Central memory CD4-positive, alpha-beta T cell (primary cell): ENCODE data around the gene THSD7B.
"Not testable (repeated sequence)": the region's sequence is repeated elsewhere in the genome, so short reads cannot be mapped to it uniquely, and the experiment has no call there.

Experiments used
- DNase-seq: peaks from one replicate; pipeline ENCODE4 v3.0.0; 2022

THSD7B gene

DNA sequence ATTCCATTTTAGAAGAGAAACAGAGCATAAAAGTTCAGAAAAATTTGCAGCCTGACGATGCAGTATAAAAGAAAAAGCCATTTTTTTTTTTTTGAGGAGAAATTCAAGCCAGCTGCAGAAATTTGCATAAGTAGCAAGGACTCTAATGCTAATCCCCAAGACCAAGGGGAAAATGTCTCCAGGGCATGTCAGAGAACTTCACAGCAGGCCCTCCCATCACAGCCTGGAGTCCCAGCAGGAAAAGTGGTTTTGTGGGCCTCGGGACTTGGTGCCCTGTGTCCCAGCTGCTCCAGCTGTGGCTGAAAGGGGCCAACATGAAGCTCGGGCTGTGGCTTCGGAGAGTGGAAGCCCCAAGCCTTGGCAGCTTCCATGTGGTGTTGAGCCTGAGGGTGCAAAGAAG lies 873.6 kb downstream of the THSD7B start:
- no peak for DNase-seq

DNA sequence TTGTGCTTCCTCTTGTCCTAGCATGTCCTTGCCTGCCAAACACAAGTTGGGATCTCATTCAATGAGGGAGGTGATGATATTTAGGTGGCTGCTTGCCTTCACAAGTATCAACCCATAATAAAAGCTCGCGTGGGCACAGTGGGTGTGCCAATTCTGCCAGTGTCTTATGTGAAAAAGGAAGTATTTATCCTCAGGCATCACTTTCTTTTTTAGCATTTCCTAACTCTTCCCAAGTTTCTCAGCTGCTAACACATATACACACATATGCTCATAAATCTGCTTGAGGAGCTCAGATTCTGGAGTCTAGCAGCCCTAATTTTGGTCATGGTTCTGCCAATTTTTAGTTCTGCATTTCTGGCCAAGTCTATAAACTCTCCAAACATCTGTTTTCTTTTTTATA lies 879.4 kb downstream of the THSD7B start:
- DNase-seq: no peak

DNA sequence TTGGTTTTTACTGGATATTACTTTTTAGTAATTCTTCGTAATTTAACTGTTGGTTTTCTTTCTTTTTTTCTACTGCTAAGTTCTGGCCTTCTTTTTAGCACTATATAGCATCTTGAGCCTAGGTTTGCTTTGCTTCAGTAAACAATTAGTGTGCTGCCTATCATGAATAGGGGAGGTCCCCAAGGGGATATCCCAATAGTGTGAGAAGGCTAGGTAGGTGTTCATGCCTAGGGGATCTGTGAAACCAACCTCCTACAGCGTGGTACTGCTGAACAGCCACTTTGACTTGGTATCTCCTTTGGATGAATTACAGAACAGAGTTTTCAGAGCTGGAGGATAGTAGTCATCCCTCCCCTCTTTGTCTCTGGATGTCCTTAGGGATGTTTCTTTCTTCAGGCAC lies 888.7 kb downstream of the THSD7B start:
- no peak for DNase-seq

DNA sequence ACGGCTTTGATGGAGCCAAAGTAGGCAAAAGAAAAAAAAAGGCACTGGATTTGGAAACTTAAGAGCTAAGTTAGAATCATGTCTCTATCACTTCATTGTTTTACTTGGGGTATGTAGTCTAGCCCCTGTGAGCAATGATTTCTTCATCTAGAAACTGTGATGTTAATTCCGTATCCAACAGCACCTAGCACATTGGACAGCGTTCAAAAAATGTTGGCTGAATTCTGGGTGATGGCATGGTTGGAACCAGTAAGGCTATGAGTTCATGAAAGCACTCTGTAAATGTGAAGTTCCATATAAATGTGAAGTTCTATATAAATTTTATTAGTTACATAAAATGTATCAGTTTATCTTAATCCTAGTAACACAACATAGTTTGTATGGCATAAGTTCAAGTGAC lies 890.5 kb downstream of the THSD7B start:
- no peak for DNase-seq

DNA sequence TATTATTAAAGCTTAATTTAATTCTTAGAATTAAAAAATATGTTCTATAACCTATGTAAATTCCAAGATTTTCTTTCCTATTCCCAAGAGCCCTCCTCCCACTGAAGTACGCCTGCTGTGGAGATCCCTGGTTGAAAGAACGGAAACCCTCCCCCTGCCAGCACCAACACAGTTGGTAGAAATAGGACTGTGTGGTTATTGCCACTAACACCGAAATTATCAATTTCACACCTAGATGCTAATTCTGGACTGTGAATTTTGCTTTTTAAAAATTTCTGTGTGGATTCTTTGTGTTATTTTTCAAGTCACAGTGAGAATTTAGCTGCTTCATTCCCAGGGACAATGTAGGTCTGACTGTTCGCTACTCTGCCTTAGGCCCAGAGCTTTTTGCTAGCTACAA lies 893.1 kb downstream of the THSD7B start:
- DNase-seq: no peak

DNA sequence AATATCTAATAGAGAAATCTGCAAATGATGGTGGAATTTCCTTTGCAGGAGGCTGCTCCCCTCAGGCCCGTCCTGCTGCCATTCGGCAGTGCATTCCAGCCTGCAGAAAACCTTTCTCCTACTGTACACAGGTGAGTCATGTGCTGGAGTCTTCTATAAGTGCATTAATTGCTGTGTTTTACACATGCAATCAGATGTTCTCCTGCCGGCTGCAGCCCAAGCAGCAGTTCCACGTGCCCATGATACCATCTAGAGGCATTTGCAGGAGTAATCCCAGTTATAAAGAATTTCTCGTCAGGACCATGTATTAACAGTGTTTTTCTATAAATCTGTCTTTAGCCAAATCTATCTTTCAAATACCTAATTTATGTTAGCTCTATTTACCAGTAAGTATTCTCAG lies 894.3 kb downstream of the THSD7B start:
- no peak for DNase-seq

DNA sequence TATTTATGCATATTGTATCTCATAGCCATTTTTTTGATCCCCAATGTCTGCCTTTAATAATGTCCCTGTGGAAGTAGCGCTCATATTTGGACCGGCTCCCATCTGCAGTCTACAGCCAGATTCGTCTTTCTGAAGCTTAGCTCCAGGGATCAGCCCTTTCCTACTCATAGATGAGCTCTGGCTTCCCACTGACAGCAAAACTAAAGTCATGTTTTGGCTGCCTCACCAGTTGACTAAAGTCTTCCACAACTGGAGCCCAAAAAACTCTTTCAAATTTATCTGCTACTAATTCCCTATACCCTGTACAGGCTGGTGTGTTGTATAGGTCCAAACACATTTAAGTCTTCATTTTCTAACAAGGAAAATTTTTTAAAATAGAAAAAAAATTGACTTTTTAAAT lies 904.8 kb downstream of the THSD7B start:
- no peak for DNase-seq

DNA sequence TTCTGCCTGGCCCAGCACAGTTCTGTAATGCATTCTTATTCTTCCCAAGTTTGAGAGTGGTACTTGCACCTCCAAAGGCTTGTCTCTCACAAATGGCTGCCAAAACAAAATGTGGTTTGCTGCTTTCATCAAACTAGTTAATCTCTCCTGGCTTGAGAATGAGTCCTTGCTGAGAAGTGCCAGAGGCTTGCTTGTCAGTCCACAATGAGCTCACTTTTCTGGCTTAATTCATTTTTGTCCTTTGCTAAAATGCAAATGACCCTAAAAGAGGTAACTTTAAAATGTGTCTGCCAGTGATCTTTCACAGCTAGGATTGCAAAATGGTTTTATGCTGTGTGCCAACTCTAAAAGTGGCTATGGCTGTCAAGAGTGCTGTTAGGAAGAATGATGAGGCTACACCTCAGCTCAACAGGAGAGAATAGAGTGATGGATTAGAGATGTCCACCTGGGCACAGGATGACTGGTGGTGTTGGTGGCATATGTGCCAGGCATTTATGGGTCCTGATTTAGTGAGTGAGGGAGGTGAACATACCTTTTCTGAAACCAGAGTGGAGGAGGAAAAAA lies 907.7 kb downstream of the THSD7B start:
- DNase-seq: no peak

DNA sequence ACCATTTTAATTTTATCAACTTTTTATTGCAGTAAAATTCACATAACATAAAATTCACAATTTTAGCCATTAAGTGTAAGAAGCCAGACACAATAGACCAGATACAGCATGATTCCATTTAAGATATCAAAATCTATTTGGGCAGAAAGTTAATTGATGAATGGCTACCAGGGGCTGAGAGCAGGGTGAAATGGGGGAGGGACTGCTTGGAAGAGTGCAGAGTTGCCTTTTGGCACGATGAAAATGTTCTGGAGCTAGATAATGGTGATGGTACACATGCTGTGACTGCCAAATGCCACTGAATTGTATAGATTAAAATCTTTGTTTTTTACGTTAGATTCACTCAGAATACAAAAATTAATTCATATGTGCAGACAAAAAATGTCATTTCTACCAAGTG lies 909.6 kb downstream of the THSD7B start:
- DNase-seq: no peak

DNA sequence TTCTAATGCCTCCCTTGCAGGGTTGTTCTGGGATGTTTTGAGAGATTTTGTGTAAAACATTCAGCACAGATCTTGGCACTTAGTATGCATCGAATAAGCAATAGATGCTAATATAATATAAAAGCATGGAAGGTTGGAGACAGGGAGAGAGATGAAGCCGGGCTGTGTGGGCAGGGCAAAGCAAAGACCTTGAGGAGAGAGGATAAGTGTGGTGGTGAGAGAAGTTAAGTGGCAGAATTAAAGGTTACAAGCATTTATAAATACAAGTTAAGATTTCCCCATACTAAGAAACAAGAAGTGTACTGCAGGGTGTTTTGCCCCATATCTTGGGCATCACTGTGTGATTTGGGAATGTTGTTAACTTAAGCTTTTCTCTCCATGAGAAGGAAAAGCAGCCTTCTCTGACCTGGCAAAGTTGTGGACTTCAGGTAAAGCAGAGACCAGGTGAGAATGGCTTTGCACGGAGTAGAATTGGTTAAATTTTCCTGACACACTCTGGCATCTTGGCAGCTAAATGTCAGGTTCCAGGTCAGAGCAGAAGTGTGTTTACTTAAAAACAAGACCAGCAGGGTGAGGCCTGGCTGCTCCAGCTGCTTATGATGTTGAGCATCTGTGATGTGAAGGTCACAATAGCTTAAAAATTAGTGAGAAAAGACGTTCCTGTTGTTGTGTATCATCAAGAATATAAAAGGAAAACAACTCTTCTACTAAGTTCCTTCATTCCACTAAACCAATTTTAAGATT lies 910.4 kb downstream of the THSD7B start:
- DNase-seq: no peak

DNA sequence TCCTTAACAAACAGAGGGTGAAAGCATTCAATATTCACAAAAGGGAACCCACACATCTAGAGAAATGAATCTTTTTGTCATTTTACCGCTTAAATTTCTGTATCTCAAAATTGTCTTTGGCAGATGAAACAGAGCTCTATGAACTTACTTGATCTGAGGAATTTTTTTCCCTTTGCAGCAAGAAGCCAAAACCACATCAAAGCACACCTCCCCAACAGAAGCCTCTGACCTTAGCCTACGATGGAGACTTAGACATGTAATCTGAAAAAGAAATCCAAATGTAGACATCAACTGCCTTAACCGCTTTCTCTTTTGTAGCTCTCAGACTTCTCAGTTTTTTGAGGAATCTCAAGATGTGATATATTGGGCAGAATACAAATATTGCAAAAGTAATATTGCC lies 911.0 kb downstream of the THSD7B start:
- no peak for DNase-seq

DNA sequence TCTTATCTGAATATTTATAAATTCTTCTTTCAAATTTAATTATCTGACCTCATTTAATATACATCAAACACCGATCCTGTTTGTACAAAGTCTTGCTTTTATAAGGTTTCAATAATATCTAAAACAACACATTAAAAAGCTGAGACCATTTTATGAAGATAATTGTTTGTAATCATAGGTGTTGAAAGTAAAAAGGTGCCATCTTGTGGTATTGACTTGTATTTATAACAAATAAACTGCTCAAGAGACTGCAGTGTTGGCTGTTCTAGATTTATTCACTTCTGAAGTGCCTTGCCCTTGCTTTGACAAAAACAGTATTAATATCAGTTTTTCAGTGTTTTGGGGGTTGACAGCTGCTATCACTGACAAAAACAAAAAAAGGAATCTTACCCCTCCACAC lies 912.1 kb downstream of the THSD7B start:
- no peak for DNase-seq

DNA sequence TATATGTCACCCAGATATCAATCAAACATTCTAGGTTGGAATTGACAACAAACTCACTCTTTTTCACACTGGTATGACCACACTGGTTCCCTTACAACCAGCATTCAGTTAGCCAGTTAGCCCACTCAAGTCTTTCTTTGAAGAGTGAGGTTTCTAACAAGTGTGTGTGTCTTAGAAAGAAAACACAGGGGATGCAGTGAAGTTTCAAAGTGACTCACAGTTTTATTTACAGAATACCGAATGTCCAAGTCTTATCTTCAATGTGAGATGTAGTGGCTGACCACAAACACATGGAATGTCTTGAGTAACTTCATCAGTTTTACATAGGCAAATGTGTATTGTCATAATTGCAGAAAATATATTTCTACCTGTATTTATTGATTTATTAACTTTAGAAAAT lies 924.2 kb downstream of the THSD7B start:
- no peak for DNase-seq

DNA sequence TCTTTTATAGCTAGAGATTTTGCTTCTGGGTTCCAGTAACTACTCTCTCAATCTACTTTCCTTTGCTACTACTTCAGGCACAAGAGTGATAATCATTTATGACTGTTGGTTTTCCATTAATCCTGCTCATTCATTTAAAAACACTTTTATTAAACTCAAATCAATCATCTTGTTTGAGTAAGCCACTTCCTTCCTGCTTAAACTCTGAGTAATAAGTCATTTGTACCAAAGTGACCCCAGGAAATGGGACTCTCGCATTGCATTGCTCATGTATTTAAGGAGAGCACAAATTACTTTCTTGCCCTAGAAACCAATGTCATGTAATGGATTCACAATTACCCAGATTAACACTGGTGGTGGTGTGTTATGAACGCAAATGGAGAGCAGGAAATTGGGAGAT lies 928.2 kb downstream of the THSD7B start:
- no peak for DNase-seq

DNA sequence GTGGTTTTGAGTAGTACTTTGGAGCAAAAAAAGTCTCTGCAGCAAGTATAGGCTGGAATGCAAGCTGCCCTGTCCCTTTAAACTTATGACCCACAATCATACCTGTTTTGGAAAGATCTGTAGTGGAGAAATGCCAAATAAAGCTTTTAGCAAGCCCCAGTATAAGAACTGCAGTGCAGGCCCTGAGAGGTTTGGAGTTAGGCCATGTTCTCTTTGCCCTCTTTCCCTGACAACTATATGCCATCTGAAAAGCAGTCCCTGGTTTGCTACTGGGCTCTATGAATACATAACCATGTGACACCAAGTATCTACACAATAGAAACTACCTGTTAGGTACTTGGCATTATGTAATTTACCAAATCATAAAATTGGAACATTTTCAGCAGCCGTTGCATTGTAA lies 931.6 kb downstream of the THSD7B start:
- no peak for DNase-seq

DNA sequence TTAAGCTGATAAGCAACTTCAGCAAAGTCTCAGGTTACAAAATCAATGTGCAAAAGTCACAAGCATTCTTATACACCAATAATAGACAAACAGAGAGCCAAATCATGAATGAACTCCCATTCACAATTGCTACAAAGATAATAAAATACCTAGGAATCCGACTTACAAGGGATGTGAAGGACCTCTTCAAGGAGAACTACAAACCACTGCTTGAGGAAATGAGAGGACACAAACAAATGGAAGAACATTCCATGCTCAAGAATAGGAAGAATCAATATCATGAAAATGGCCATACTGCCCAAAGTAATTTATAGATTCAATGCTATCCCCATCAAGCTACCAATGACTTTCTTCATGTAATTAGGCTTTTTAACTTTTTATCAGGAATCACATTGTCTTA lies 934.9 kb downstream of the THSD7B start:
- not testable (repeated sequence) for DNase-seq

DNA sequence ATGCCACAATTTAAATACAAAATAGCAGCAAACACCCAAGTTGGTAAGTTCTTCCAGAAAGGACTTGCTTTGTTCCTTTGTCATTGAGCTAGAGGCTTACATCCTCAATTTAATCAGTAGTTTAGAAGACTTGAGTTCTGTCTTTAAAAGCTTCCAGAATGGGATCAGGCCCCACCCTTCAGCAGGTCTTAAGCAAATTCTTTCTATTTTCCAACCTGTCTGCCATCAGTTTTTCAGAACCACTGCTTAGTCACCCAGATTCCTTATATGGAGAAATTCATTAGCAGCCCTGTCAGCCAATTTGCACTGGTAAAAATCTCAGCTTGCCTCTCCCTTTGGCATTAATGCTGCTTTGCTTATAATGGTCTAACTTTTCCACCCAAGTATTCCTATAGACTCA lies 935.3 kb downstream of the THSD7B start:
- no peak for DNase-seq

DNA sequence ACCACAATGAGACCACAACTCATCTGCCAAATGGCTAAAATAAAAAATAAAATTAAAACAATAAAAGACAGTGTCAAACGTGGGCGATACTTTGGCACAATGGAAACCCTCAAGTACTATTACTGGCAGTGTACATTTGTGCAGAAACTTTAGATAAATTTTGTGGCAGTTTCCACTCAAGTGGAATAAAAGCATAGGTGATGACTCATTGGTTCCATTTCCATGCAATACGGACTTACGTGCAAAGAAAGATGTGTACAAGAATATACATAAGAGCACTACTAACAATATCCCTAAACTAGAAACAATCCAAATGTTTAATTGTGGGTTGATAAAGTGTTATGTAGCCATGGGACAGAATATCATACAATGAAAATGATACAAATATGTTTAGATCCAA lies 940.0 kb downstream of the THSD7B start:
- DNase-seq: no peak

DNA sequence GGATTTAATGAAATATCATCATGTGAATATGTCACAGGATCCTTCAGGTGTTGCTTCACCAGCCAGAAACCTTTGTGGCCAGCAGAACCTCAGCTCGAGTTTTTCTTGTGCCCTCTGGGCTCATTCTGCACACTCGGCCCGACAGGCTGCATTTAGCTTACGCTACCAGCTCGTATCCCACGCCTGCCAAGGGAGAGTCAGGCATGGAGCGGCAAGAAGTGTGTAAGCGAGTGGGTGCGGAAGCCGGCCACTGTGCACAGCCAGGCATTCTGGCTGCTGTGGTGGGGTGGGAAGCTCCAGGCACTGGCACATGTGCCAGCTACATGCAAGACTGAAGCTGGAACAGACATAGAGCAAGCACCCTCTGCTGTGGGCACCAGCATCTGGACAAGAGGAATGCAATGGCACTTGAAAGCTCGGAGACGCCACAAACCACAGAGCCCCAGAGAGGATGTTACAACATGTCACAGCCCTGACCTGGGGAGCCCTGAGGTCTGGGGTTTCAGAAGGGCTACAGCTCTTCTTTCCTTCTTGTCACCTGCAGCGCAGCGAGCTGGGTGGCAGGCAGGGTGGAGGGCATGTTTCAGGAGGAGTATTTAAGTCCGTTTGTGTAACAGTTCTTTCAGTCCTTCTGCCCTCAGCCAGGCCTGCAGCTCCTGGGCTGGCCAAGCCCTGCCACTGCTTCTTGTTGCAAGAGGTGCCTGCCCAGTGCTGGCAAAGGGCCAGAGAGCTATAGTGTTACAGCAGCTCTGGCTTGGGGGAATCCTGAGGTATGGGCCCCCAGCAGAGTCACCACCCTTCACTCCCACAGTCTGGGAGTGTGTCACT lies 941.7 kb downstream of the THSD7B start:
- DNase-seq: no peak

DNA sequence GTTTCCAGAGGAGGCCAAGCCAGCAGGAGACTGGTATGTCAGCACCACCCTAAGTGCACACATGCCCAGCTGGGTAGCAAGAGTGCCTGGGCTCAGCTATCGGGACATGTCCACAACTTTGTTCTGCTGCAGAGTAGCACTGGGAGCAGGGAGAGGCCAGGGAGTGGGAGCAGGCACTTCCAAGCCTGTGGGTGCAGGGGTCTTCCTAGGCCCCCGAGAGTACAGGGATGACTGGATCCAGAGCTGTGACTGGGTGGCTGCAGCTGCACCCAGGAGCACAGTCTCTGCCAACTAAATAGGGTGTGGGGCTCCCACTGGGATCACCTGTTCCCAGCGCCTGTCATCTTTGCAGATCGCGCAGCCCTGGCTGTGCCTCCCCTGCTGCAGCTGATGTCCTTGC lies 943.0 kb downstream of the THSD7B start:
- DNase-seq: no peak

DNA sequence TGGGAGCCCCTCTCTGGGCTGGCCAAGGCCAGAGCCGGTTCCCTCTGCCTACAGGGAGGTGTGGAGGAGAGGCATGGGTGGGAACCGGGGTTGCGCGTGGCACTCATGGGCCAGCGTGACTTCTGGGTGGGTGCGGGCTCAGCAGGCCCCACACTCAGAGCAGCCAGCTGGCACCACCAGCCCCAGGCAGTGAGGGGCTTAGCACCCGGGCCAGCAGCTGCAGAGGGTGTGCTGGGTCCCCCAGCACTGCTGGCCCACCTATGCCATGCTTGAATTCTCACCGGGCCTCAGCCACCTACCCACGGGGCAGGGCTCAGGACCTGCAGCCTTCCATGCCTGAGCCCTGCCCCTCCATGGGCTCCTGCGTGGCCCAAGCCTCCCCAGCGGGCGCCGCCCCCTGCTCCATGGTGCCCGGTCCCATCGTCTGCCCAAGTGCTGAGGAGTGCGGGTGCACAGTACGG lies 950.4 kb downstream of the THSD7B start:
- DNase-seq: no peak

DNA sequence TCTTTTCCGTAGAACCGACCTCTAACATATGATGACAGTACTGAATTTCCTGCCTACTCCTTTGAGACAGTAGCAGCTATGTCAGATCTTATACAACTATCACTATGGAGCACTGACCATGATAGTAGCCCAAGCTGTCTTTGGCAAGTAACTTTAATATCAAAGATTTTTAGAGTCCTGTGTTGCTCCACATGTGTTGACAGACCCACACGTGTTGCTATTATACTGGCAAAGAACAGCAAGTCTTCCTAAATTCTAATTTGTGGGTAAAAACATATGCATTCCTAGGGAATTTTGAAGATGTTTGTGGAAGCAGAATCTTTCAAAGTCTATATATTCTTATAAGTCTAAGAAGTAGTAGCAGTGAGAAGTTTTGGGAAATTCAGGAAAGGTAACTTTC lies 953.4 kb downstream of the THSD7B start:
- no peak for DNase-seq

DNA sequence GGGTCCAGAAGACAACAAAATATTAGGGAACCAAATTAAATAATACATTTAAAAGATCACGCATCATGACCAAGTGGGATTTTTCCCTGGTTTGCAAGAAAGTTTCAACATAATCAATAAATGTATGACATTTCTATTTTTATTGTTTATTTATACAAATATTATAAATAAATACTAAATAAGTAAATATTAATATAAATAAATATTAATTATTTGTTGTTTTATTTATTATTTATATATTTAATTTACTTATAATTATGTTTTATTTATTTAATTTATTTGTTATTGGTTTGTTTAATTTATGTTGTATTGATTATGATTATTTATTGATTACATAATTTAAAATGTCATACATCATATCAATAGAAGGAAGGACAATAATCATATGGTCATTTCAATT lies 956.4 kb downstream of the THSD7B start:
- no peak for DNase-seq

DNA sequence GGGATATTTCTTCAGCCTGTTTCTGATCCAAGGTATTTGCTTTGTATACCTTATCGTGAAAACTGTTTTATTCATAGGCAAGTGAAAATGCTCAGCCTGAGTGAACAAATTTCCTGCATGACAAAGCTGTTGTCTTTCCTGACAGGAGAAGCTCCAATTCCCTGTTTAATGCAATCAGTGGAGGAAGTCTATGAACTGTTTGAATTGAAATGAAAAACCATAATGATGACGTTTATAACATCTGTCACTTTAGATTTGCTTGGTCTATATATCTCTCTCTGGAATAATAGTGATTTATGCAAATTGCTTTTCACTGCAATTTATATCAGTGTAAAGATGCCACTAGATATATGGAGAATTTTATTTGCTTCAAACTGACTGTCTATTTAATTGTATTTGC lies 959.6 kb downstream of the THSD7B start:
- no peak for DNase-seq
